K562 (cell line): Measurements from ENCODE around the gene LMLN. TPM values are rescaled to one million over a fixed set of nuclear protein-coding genes. Genes with fewer than 3 reads are reported as not detected.
A peak's percentile ranks its signal among the peaks of the same experiment; 100 is the strongest.

Experiments used
- BCL6 ChIP-seq: fragments of 250-450 bp; sonication (Bioruptor Pico); IDR thresholded peaks from 2 replicates; pipeline ENCODE4 v1.4.0; 2020
- BRD9 ChIP-seq: fragments of 450-650 bp; IDR thresholded peaks from 2 replicates; pipeline ENCODE4 v1.6.1; 2018; ENCODE audit warnings: low read depth; ENCODE audit not compliant: partially characterized antibody
- CBX3 ChIP-seq, 2 experiments: IDR thresholded peaks; 1 replicate in 1 of 2; 2 replicates in 1 of 2; pipeline ENCODE4 v1.6.1; 2012; ENCODE audit warnings: inconsistent platforms in 2 of 2, low read length in 2 of 2, borderline replicate concordance in 1 of 2, control low read depth in 1 of 2
- CHCHD3 ChIP-seq: fragments of 250-450 bp; sonication (Bioruptor Pico); IDR thresholded peaks from 2 replicates; pipeline ENCODE4 v2.1.2; 2022; ENCODE audit warnings: mild to moderate bottlenecking
- DDX20 ChIP-seq: fragments of 450-650 bp; IDR thresholded peaks from 2 replicates; pipeline ENCODE4 v1.6.1; 2016; ENCODE audit warnings: missing genetic modification characterization, low read depth, mild to moderate bottlenecking, missing compliant biosample characterization, moderate library complexity
- JUN ChIP-seq, 2 experiments: sonication (generic) in 1 of 2; formaldehyde crosslinking in 1 of 2; IDR thresholded peaks; 2 replicates each; pipeline versions ENCODE4 v1.6.1 to v1.8.0; 2012 to 2022; ENCODE audit warnings: borderline replicate concordance in 2 of 2, mild to moderate bottlenecking in 2 of 2, improper control_type of control experiment in 1 of 2, low read depth in 1 of 2, low read length in 1 of 2, missing genetic modification reagents in 1 of 2
- MIER1 ChIP-seq: fragments of 450-650 bp; IDR thresholded peaks from 2 replicates; pipeline ENCODE4 v1.6.1; 2016; ENCODE audit warnings: antibody characterized with exemption, mild to moderate bottlenecking, low read depth
- MYBL2 ChIP-seq, 2 experiments: fragments of 450-650 bp in 1 of 2; sonication (generic) in 1 of 2; formaldehyde crosslinking in 1 of 2; IDR thresholded peaks; 2 replicates each; pipeline versions ENCODE4 v1.6.1 to v1.8.1; 2017 to 2022; ENCODE audit warnings: borderline replicate concordance in 1 of 2, inconsistent platforms in 1 of 2, low read depth in 1 of 2, mild to moderate bottlenecking in 1 of 2, missing genetic modification reagents in 1 of 2, moderate library complexity in 1 of 2
- NBN ChIP-seq: fragments of 450-650 bp; IDR thresholded peaks from 2 replicates; pipeline ENCODE4 v1.6.1; 2016; ENCODE audit warnings: low read depth, mild to moderate bottlenecking
- RBFOX2 ChIP-seq: fragments of 200-400 bp; formaldehyde crosslinking; IDR thresholded peaks from 2 replicates; pipeline ENCODE4 v1.6.1; 2017; ENCODE audit warnings: low read depth, mild to moderate bottlenecking, low read length, moderate library complexity
- SIRT6 ChIP-seq: IDR thresholded peaks from one replicate; pipeline ENCODE4 v1.6.1; 2012; ENCODE audit warnings: low read depth, mild to moderate bottlenecking, control low read depth, inconsistent platforms, low read length, moderate library complexity
- SRF ChIP-seq, 2 experiments: fragments of 250-450, 450-650 bp in 1 of 2; sonication (Bioruptor Pico) in 1 of 2; sonication (generic) in 1 of 2; formaldehyde crosslinking; IDR thresholded peaks; 2 replicates each; pipeline versions ENCODE4 v1.5.0 to v1.5.1; 2020 to 2022; ENCODE audit warnings: mild to moderate bottlenecking in 1 of 2, missing genetic modification reagents in 1 of 2
- SRSF1 ChIP-seq: fragments of 200-400 bp; formaldehyde crosslinking; IDR thresholded peaks from 2 replicates; pipeline ENCODE4 v1.6.1; 2017; ENCODE audit warnings: mild to moderate bottlenecking, low read depth, low read length, moderate library complexity
- SRSF7 ChIP-seq: fragments of 200-400 bp; formaldehyde crosslinking; optimal IDR thresholded peaks from 2 replicates; pipeline ENCODE3; 2017; ENCODE audit warnings: mild to moderate bottlenecking, low read depth, low read length
- STAT5B ChIP-seq: fragments of 250-450 bp; sonication (Bioruptor Pico); IDR thresholded peaks from 2 replicates; pipeline ENCODE4 v1.8.0; 2021; ENCODE audit warnings: mild to moderate bottlenecking, inconsistent platforms
- ZBTB8A ChIP-seq: fragments of 450-650 bp; IDR thresholded peaks from 2 replicates; pipeline ENCODE4 v1.6.1; 2018; ENCODE audit warnings: mild to moderate bottlenecking, moderate library complexity; ENCODE audit not compliant: partially characterized antibody
- ZNF316 ChIP-seq: fragments of 450-650 bp; IDR thresholded peaks from 2 replicates; pipeline ENCODE4 v1.6.1; 2016
- ZNF384 ChIP-seq: IDR thresholded peaks from 2 replicates; pipeline ENCODE4 v1.6.1; 2012; ENCODE audit warnings: low read depth, low read length, improper control_type of control experiment
- ZNF436 ChIP-seq: fragments of 250-450, 450-650 bp; sonication (Bioruptor Pico); formaldehyde crosslinking; IDR thresholded peaks from 2 replicates; pipeline ENCODE4 v1.7.0; 2020; ENCODE audit warnings: mild to moderate bottlenecking
- ZNF764 ChIP-seq: fragments of 250-450 bp; sonication (Bioruptor Pico); IDR thresholded peaks from 2 replicates; pipeline ENCODE4 v1.4.0; 2020; ENCODE audit warnings: low read depth, mild to moderate bottlenecking, moderate library complexity
- polyA plus RNA-seq, 8 experiments: library from polyadenylated mRNA; depleted of rRNA in 4 of 8; stranded (reverse) in 5 of 8; unstranded in 3 of 8; fragments of >200 nt; fragmentation: Nextera tagmentation in 2 of 8; fragmentation: Illumina TruSeq in 1 of 8; extraction: Ambion mirVana in 2 of 8; extraction: Trizol in 1 of 8; gene quantifications; 2 replicates each; pipeline versions ENCODE4 v1.2.1 to v1.2.3, GENCODE V29; 2011 to 2014; ENCODE audit warnings: inconsistent platforms in 1 of 8, missing spikeins in 1 of 8
- total RNA-seq, 7 experiments: library from RNA; depleted of rRNA in 6 of 7; stranded (reverse); fragments of >200 nt in 6 of 7; fragmentation: Illumina TruSeq in 2 of 7; extraction: Trizol in 2 of 7; gene quantifications; 2 replicates each; pipeline versions ENCODE4 v1.2.1 to v1.2.3, GENCODE V29; 2011 to 2021; ENCODE audit warnings: low replicate concordance in 1 of 7
- TF ChIP-seq, protein P1 (sequence below): fragments of 150-350 bp; conservative IDR thresholded peaks from 2 replicates; pipeline ENCODE4 v1.6.1; 2014; ENCODE audit warnings: low read length

LMLN gene
- total and polyA plus RNA-seq, 9 of the 15 experiments (the other 6 are each of a cell fraction or from before 2014, with no cell fraction given), result 2.2 to 15.9 (median 6.9) TPM

DNA sequence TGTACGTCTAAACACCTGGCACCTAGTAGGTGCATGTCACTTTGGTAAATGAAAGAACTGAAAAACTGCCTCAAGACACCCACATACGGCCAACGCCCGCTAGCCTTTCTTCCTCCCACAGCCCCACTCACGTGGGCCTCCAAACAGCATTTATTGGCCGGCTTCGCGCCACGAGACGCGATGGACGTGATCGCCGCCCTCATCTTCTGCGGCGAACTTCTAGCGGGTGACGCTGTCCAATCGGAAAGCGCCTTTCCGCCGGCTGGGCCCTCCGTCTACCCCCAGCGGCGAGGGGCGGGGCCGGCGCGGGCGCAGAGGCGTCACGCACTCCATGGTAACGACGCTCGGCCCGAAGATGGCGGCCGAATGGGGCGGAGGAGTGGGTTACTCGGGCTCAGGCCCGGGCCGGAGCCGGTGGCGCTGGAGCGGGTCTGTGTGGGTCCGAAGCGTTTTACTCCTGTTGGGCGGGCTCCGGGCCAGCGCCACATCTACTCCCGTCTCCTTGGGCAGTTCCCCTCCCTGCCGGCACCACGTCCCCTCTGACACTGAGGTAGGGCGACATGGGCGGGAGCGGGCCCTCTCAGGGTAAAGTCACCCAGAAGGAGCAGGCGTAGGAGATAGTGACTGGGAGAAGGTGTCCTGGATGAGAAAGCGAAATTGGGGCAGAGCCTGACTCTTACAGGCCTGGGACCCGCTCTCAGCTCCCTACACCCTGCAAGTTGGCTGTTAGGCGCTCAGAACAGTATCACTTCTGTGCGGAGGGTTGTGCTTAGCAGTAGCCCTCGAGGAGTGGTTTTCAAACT lies at the start of gene LMLN (continued):
- TF ChIP-seq JUN (IDR thresholded peaks at IDR 0.05; ENCODE audit: borderline replicate concordance, low read depth, low read length) (peak; percentile 3; the same call in 1 of the 2 replicates), JUN (CRISPR knock-in tag; IDR thresholded peaks at IDR 0.05; ENCODE audit: borderline replicate concordance) (no peak), ZNF764 (CRISPR knock-in tag) (no peak), SRSF1 (peak; percentile 54; the same call in 1 of the 2 replicates), SRSF7 (no peak), MIER1 (no peak), ZBTB8A (no peak), BCL6 (no peak), DDX20 (tag) (no peak), NBN (peak; percentile 68; the same call in 1 of the 2 replicates), RBFOX2 (peak; percentile 96), SRF (CRISPR knock-in tag; IDR thresholded peaks at IDR 0.05) (peak in 1 of 2 experiments; percentile 21; a peak in 1 of 4 replicates), ZNF436 (CRISPR knock-in tag) (no peak), ZNF316 (peak; percentile 55), STAT5B (CRISPR knock-in tag) (no peak), BRD9 (no peak), CHCHD3 (CRISPR knock-in tag) (no peak), SIRT6 (no peak), ZNF384 (no peak), CBX3 (IDR thresholded peaks at IDR 0.05; ENCODE audit: borderline replicate concordance in 1 of 2, low read length in 2 of 2) (peak in 1 of 2 experiments; percentile 68; a peak in 1 of 3 replicates), MYBL2 (IDR thresholded peaks at IDR 0.05; ENCODE audit: low read depth) (no peak), MYBL2 (CRISPR knock-in tag; IDR thresholded peaks at IDR 0.05; ENCODE audit: borderline replicate concordance) (no peak)
- TF ChIP-seq, protein P1, sequence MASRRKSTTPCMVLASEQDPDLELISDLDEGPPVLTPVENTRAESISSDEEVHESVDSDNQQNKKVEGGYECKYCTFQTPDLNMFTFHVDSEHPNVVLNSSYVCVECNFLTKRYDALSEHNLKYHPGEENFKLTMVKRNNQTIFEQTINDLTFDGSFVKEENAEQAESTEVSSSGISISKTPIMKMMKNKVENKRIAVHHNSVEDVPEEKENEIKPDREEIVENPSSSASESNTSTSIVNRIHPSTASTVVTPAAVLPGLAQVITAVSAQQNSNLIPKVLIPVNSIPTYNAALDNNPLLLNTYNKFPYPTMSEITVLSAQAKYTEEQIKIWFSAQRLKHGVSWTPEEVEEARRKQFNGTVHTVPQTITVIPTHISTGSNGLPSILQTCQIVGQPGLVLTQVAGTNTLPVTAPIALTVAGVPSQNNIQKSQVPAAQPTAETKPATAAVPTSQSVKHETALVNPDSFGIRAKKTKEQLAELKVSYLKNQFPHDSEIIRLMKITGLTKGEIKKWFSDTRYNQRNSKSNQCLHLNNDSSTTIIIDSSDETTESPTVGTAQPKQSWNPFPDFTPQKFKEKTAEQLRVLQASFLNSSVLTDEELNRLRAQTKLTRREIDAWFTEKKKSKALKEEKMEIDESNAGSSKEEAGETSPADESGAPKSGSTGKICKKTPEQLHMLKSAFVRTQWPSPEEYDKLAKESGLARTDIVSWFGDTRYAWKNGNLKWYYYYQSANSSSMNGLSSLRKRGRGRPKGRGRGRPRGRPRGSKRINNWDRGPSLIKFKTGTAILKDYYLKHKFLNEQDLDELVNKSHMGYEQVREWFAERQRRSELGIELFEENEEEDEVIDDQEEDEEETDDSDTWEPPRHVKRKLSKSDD, result peak; percentile 79
